ENCODE measurements around the gene EDRF1.
A peak's percentile ranks its signal among the peaks of the same experiment; 100 is the strongest.

The EDRF1 gene

GRCh38 chr10:125797994-125798662, 78.6 kb downstream of the EDRF1 start:
- H3K36me3 ChIP-seq (ENCODE audit: control insufficient read depth in 2 of 2, insufficient read depth in 1 of 2, low read length in 2 of 2): peaks cover 5 to 80% of the 10 kb centered on the region in 2 experiments
- H3K27ac ChIP-seq (ENCODE audit: extremely low read depth, low read depth, low read length): no peak overlapping the region
- H3K4me1 ChIP-seq (ENCODE audit: control insufficient read depth, insufficient read depth, low read length): no peaks in the 10 kb centered on the region
- H3K4me3 ChIP-seq (ENCODE audit: low read depth, low read length): no peak overlapping the region
- CTCF ChIA-PET: no interaction called here
- POLR2A ChIA-PET: no interaction called here
- H3K9me3 ChIP-seq (ENCODE audit: control insufficient read depth, insufficient read depth, low read depth, low read length): no peaks in the 10 kb centered on the region
- TF ChIP-seq EGR2 (tag by site-specific recombination; IDR thresholded peaks at IDR 0.05; ENCODE audit: low read depth) (0 out of 2 replicates have a peak, but pooled peaks have one; percentile 25), ZNF843 (tag by site-specific recombination; IDR thresholded peaks at IDR 0.05) (no peak)

DNA sequence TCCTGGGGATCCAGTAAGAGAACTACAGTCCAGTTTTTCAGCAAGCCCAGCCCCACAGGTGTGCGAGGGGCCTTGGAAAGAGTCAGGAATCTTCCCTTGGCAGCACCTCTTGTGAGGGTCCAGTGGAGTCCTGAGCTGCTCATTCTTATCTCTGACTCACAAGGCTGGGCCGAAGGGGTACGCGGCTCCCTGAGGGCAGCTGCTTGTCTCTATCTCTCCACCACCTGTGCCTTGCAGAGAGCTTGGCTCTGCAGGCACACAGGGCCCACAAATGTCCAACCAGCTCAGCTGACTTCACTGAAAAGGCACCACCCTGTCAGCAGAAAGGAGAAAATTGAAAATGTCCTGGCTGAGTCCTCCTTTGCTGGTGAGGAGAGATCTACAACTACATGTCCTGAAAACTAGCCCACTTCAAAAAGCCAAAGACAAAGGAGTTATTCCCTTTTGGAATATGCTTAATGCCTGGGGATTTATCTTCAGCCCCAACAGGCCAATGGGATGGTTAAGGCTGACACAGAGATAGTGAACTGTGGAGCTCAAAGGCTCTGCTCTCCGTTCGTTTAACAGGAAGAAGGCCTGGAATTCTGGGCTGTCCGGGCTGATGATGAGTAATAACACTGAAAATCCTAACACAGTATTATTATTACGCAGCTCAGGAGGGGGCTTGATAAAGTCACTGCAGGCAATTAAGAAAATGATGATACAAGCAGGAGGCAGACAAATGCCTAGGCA, 80.1 kb downstream of the EDRF1 start:
- Histone ChIP-seq H3K27ac (ENCODE audit: extremely low read depth, low read depth, low read length) (no peak overlapping the region), H3K4me3 (ENCODE audit: low read depth, low read length) (no peak overlapping the region), H3K9me3 (ENCODE audit: control insufficient read depth, insufficient read depth, low read depth, low read length) (no peaks in the 10 kb centered on the region), H3K36me3 (ENCODE audit: control insufficient read depth in 2 of 2, insufficient read depth in 1 of 2, low read length in 2 of 2) (peaks cover 0 to 84% of the 10 kb centered on the region in 2 experiments; a peak in 2 of 3 replicates), H3K4me1 (ENCODE audit: control insufficient read depth, insufficient read depth, low read length) (no peaks in the 10 kb centered on the region)
- ChIA-PET CTCF (interaction anchor here (0.9 kb wide), 1 partner anchor 17 kb away, joined by 3 read pairs; no protein-coding TSS in a partner anchor), POLR2A (no interaction called here)
- TF ChIP-seq ZNF335 (tag by site-specific recombination; conservative IDR thresholded peaks at IDR 0.05): no peak
- TF ChIP-seq ZNF596 (tag by site-specific recombination; IDR thresholded peaks at IDR 0.05): no peak

- CTCF ChIA-PET: no interaction called here
- Histone ChIP-seq H3K4me3 (ENCODE audit: low read depth, low read length) (no peak overlapping the region), H3K27ac (ENCODE audit: extremely low read depth, low read depth, low read length) (no peak overlapping the region), H3K4me1 (ENCODE audit: control insufficient read depth, insufficient read depth, low read length) (no peaks in the 10 kb centered on the region), H3K9me3 (ENCODE audit: control insufficient read depth, insufficient read depth, low read depth, low read length) (no peaks in the 10 kb centered on the region), H3K36me3 (ENCODE audit: control insufficient read depth in 2 of 2, insufficient read depth in 1 of 2, low read length in 2 of 2) (peaks cover 4 to 84% of the 10 kb centered on the region in 2 experiments; a peak in 2 of 3 replicates)
- TF ChIP-seq ZNF626 (tag by site-specific recombination; IDR thresholded peaks at IDR 0.05): no peak
- TF ChIP-seq ZNF248 (tag by site-specific recombination; IDR thresholded peaks at IDR 0.05): no peak
- TF ChIP-seq, protein P1, sequence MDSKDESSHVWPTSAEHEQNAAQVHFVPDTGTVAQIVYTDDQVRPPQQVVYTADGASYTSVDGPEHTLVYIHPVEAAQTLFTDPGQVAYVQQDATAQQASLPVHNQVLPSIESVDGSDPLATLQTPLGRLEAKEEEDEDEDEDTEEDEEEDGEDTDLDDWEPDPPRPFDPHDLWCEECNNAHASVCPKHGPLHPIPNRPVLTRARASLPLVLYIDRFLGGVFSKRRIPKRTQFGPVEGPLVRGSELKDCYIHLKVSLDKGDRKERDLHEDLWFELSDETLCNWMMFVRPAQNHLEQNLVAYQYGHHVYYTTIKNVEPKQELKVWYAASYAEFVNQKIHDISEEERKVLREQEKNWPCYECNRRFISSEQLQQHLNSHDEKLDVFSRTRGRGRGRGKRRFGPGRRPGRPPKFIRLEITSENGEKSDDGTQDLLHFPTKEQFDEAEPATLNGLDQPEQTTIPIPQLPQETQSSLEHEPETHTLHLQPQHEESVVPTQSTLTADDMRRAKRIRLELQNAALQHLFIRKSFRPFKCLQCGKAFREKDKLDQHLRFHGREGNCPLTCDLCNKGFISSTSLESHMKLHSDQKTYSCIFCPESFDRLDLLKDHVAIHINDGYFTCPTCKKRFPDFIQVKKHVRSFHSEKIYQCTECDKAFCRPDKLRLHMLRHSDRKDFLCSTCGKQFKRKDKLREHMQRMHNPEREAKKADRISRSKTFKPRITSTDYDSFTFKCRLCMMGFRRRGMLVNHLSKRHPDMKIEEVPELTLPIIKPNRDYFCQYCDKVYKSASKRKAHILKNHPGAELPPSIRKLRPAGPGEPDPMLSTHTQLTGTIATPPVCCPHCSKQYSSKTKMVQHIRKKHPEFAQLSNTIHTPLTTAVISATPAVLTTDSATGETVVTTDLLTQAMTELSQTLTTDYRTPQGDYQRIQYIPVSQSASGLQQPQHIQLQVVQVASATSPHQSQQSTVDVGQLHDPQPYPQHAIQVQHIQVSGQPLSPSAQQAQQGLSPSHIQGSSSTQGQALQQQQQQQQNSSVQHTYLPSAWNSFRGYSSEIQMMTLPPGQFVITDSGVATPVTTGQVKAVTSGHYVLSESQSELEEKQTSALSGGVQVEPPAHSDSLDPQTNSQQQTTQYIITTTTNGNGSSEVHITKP (tag by site-specific recombination; IDR thresholded peaks at IDR 0.05): no peak
- no peak for TF ChIP-seq ZNF398 (tag by site-specific recombination; IDR thresholded peaks at IDR 0.05)
- no peak for TF ChIP-seq OSR2 (tag by site-specific recombination; IDR thresholded peaks at IDR 0.05)
- TF ChIP-seq, protein P2, sequence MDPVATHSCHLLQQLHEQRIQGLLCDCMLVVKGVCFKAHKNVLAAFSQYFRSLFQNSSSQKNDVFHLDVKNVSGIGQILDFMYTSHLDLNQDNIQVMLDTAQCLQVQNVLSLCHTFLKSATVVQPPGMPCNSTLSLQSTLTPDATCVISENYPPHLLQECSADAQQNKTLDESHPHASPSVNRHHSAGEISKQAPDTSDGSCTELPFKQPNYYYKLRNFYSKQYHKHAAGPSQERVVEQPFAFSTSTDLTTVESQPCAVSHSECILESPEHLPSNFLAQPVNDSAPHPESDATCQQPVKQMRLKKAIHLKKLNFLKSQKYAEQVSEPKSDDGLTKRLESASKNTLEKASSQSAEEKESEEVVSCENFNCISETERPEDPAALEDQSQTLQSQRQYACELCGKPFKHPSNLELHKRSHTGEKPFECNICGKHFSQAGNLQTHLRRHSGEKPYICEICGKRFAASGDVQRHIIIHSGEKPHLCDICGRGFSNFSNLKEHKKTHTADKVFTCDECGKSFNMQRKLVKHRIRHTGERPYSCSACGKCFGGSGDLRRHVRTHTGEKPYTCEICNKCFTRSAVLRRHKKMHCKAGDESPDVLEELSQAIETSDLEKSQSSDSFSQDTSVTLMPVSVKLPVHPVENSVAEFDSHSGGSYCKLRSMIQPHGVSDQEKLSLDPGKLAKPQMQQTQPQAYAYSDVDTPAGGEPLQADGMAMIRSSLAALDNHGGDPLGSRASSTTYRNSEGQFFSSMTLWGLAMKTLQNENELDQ (tag by site-specific recombination; IDR thresholded peaks at IDR 0.05; ENCODE audit: low read depth): no peak
- TF ChIP-seq SETDB1 (IDR thresholded peaks at IDR 0.05; ENCODE audit: insufficient read length, low read length): no peak
- no peak for TF ChIP-seq ZNF23 (tag by site-specific recombination; IDR thresholded peaks at IDR 0.05; ENCODE audit: borderline replicate concordance)
- TF ChIP-seq ZSCAN30 (tag by site-specific recombination; IDR thresholded peaks at IDR 0.05): no peak
- no peak for TF ChIP-seq ZNF239 (tag by site-specific recombination; IDR thresholded peaks at IDR 0.05)
- TF ChIP-seq ZNF354C (tag by site-specific recombination; IDR thresholded peaks at IDR 0.05; ENCODE audit: borderline replicate concordance, low read depth): no peak
- no peak for TF ChIP-seq MZF1 (tag by site-specific recombination; IDR thresholded peaks at IDR 0.05; ENCODE audit: borderline replicate concordance)
- no peak for TF ChIP-seq MEIS1 (CRISPR knock-in tag; IDR thresholded peaks at IDR 0.05; ENCODE audit: borderline replicate concordance)
- TF ChIP-seq ZNF416 (tag by site-specific recombination; IDR thresholded peaks at IDR 0.05): no peak
- TF ChIP-seq, protein P3, sequence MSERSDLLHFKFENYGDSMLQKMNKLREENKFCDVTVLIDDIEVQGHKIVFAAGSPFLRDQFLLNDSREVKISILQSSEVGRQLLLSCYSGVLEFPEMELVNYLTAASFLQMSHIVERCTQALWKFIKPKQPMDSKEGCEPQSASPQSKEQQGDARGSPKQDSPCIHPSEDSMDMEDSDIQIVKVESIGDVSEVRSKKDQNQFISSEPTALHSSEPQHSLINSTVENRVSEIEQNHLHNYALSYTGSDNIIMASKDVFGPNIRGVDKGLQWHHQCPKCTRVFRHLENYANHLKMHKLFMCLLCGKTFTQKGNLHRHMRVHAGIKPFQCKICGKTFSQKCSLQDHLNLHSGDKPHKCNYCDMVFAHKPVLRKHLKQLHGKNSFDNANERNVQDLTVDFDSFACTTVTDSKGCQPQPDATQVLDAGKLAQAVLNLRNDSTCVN (tag by site-specific recombination; optimal IDR thresholded peaks at IDR 0.05): no peak
- POLR2A ChIA-PET: interaction anchor here (0.9 kb wide), 1 partner anchor 22 kb away, joined by 3 read pairs; the partner anchor contains the start of genes BCCIP and UROS
These were observed 82.1 kb downstream of the EDRF1 start for GRCh38 chr10:125801574-125801973.

Measured in HEK293 (cell line).